Lower leg skin (tissue), 3 donors: ENCODE measurements around the gene KCNJ6.
"Not testable (repeated sequence)": the region's sequence is repeated elsewhere in the genome, so short reads cannot be mapped to it uniquely, and the experiment has no call there.

Experiments used
- CTCF ChIP-seq, 3 donors: fragments of 450-650 bp; IDR thresholded peaks; one replicate each; pipeline ENCODE4 v1.5.1; 2016; ENCODE audit warnings: antibody characterized with exemption in 3 of 3, mild to moderate bottlenecking in 3 of 3, moderate library complexity in 2 of 3
- POLR2A ChIP-seq, 2 donors: fragments of 450-650 bp; IDR thresholded peaks; one replicate each; pipeline ENCODE4 v1.6.1; 2016 to 2017; ENCODE audit warnings: antibody characterized with exemption in 2 of 2, mild to moderate bottlenecking in 1 of 2, moderate library complexity in 1 of 2

GRCh38 chr21:37662227-37662626, 254.0 kb downstream of the KCNJ6 start:
- TF ChIP-seq CTCF, POLR2A (IDR thresholded peaks at IDR 0.05): not testable (repeated sequence)
